ENCODE data around the gene OR6P1. TPM values are rescaled to one million over a fixed set of nuclear protein-coding genes. Genes with fewer than 3 reads are reported as not detected.

Gene OR6P1
- total RNA-seq, 1 experiment from 2014 or later = not detected

DNA sequence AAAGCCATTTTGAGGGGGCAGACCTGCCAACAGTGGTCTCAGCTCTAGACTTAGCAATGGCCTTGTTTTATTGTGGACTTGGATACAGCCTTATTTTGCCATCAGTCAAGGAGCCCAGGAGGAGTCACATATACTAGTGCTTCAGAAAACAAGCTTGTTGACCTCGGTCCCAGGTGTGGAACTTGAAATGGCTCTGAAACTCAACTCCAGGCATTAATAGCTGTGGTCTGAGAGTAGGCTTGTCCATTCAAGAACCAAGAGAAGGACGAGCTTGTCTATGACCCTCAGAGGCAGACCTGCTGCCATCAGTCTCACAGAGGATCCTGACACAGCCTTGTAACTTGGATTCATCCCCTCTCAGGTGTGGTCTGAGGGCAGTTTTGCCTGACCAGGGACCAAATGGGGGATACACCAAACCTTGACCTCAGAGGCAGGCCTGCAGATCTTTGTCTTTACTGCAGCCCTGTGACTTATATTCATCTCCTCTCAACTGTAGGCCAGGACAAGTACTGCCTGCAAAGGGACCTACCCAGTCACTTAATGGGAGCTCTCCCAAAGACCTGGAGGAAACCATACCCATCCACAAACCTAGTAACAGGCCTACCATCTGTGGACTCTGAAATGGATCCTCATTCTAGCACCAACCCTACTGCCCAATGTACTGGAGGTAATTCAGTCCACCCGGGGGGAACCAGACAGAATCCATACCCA lies 49.3 kb downstream of the OR6P1 start:
- CTCF ChIA-PET = no interaction called here
- H3K4me2 ChIP-seq = no peak overlapping the region
- H3K4me1 ChIP-seq (replicated peaks; ENCODE audit: insufficient read depth) = no peaks in the 10 kb centered on the region
- DNase-seq = no peak
- no peak overlapping the region for H3K4me3 ChIP-seq
- no peaks in the 10 kb centered on the region for H3K79me2 ChIP-seq (ENCODE audit: low read depth)
- H3K9me2 ChIP-seq (ENCODE audit: insufficient read depth) = no peaks in the 10 kb centered on the region
- H3K36me3 ChIP-seq (ENCODE audit: low read depth) = no peaks in the 10 kb centered on the region
- no peak overlapping the region for H3K27ac ChIP-seq
- no peaks in the 10 kb centered on the region for H4K20me1 ChIP-seq (ENCODE audit: insufficient read depth)
- H3K9me3 ChIP-seq (ENCODE audit: insufficient read depth, low read depth) = no peaks in the 10 kb centered on the region
- no peaks in the 10 kb centered on the region for H3F3A ChIP-seq (ENCODE audit: insufficient read depth, low read depth)
- no peak overlapping the region for H2AFZ ChIP-seq
- BruUV-seq (replicated peaks) = no TSS peak
- no peaks in the 10 kb centered on the region for H3K27me3 ChIP-seq (ENCODE audit: insufficient read depth, low read depth)
- intact Hi-C loops (cut with micrococcal nuclease; ENCODE audit: unreplicated experiment) = no loop called here
- POLR2A ChIA-PET (ENCODE audit: unreplicated experiment) = no interaction called here
- TF ChIP-seq EZH2 (IDR thresholded peaks at IDR 0.05; ENCODE audit: low read depth) = no peak
- TF ChIP-seq, protein P1, sequence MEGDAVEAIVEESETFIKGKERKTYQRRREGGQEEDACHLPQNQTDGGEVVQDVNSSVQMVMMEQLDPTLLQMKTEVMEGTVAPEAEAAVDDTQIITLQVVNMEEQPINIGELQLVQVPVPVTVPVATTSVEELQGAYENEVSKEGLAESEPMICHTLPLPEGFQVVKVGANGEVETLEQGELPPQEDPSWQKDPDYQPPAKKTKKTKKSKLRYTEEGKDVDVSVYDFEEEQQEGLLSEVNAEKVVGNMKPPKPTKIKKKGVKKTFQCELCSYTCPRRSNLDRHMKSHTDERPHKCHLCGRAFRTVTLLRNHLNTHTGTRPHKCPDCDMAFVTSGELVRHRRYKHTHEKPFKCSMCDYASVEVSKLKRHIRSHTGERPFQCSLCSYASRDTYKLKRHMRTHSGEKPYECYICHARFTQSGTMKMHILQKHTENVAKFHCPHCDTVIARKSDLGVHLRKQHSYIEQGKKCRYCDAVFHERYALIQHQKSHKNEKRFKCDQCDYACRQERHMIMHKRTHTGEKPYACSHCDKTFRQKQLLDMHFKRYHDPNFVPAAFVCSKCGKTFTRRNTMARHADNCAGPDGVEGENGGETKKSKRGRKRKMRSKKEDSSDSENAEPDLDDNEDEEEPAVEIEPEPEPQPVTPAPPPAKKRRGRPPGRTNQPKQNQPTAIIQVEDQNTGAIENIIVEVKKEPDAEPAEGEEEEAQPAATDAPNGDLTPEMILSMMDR (conservative IDR thresholded peaks at IDR 0.05) = no peak

DNA sequence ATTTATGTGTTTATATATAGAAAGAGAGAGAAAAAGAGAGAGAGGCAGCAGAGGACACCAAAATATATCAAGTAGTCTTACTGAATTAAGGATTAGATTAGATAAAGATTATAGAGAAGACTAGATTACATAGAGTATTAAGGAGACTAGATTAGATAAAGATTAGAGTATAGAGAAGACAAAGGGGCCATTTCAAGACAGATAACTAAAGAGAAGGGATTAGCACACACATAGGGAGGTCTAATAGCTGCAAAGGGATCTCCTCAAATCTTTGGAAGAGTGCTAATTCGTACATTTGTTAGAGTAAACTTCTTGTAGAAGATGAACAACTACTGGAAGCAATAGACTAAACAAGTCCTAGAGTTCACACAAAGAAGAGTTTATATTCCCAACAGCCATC lies 50.4 kb downstream of the OR6P1 start:
- no peaks in the 10 kb centered on the region for H3K9me3 ChIP-seq (ENCODE audit: insufficient read depth, low read depth)
- H4K20me1 ChIP-seq (ENCODE audit: insufficient read depth) = no peaks in the 10 kb centered on the region
- H3K9me2 ChIP-seq (ENCODE audit: insufficient read depth) = no peaks in the 10 kb centered on the region
- BruUV-seq (replicated peaks) = no TSS peak
- no peaks in the 10 kb centered on the region for H3K36me3 ChIP-seq (ENCODE audit: low read depth)
- CTCF ChIA-PET = no interaction called here
- no peaks in the 10 kb centered on the region for H3F3A ChIP-seq (ENCODE audit: insufficient read depth, low read depth)
- H3K27ac ChIP-seq = no peak overlapping the region
- H3K4me3 ChIP-seq = no peak overlapping the region
- H3K79me2 ChIP-seq (ENCODE audit: low read depth) = no peaks in the 10 kb centered on the region
- DNase-seq = no peak
- no peak overlapping the region for H3K4me2 ChIP-seq
- H3K4me1 ChIP-seq (replicated peaks; ENCODE audit: insufficient read depth) = no peaks in the 10 kb centered on the region
- H3K27me3 ChIP-seq (ENCODE audit: insufficient read depth, low read depth) = no peaks in the 10 kb centered on the region
- TF ChIP-seq, protein P1 (conservative IDR thresholded peaks at IDR 0.05) = no peak
- no peak for TF ChIP-seq EZH2 (IDR thresholded peaks at IDR 0.05; ENCODE audit: low read depth)
- intact Hi-C loops (cut with micrococcal nuclease; ENCODE audit: unreplicated experiment) = no loop called here
- no peak overlapping the region for H2AFZ ChIP-seq
- POLR2A ChIA-PET (ENCODE audit: unreplicated experiment) = no interaction called here

DNA sequence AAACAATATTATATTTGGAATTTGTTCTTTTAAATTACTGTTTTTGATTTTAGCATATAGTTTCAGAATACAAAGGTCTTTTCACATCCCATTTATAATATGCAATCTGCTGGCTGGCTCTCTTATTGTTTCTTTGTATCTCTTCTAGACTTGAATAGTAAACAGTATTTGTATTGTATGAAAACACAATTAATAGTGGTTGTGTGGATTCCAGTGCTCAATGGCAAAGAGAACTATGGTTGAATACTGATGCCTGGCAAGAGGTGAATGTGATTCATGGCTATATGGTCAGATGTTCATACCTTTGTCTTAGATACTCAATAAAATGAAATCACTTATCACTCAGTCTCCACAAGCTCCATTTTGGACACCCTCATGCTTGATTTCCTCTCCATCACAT lies 53.4 kb downstream of the OR6P1 start:
- no TSS peak for BruUV-seq (replicated peaks)
- no peak for DNase-seq
- intact Hi-C loops (cut with micrococcal nuclease; ENCODE audit: unreplicated experiment) = no loop called here
- Histone ChIP-seq H2AFZ (no peak overlapping the region), H4K20me1 (ENCODE audit: insufficient read depth) (no peaks in the 10 kb centered on the region), H3K27me3 (ENCODE audit: insufficient read depth, low read depth) (no peaks in the 10 kb centered on the region), H3K4me2 (no peak overlapping the region), H3K4me3 (no peak overlapping the region), H3K36me3 (ENCODE audit: low read depth) (no peaks in the 10 kb centered on the region), H3K9me3 (ENCODE audit: insufficient read depth, low read depth) (no peaks in the 10 kb centered on the region), H3K4me1 (replicated peaks; ENCODE audit: insufficient read depth) (no peaks in the 10 kb centered on the region), H3F3A (ENCODE audit: insufficient read depth, low read depth) (no peaks in the 10 kb centered on the region), H3K27ac (no peak overlapping the region), H3K79me2 (ENCODE audit: low read depth) (no peaks in the 10 kb centered on the region), H3K9me2 (ENCODE audit: insufficient read depth) (no peaks in the 10 kb centered on the region)
- no peak for TF ChIP-seq EZH2 (IDR thresholded peaks at IDR 0.05; ENCODE audit: low read depth)
- TF ChIP-seq, protein P1 (conservative IDR thresholded peaks at IDR 0.05) = no peak
- POLR2A ChIA-PET (ENCODE audit: unreplicated experiment) = no interaction called here
- CTCF ChIA-PET = no interaction called here

Other genes with a start within 250 kb of the OR6P1 start
- gene CD1B, start 239.0 kb downstream of the OR6P1 start, total RNA-seq (2021) = not detected in 2 replicates
- not detected in 2 replicates for gene CD1E, start 216.7 kb downstream of the OR6P1 start, total RNA-seq (2021)
- not detected in 2 replicates for gene OR10T2, start 171.1 kb downstream of the OR6P1 start, total RNA-seq (2021)
- gene OR10K2, start 144.3 kb downstream of the OR6P1 start, total RNA-seq (2021) = not detected in 2 replicates
- not detected in 2 replicates for gene OR10K1, start 108.7 kb downstream of the OR6P1 start, total RNA-seq (2021)
- gene OR10R2, start 98.4 kb downstream of the OR6P1 start, total RNA-seq (2021) = not detected in 2 replicates
- not detected in 2 replicates for gene OR6Y1, start 16.2 kb downstream of the OR6P1 start, total RNA-seq (2021)
- not detected in 2 replicates for gene OR10X1, start 9.3 kb upstream of the OR6P1 start, total RNA-seq (2021)
- gene OR10Z1, start 34.7 kb upstream of the OR6P1 start, total RNA-seq (2021) = not detected in 2 replicates
- gene SPTA1, start 116.1 kb upstream of the OR6P1 start, total RNA-seq (2021) = not detected in 2 replicates
- not detected in 2 replicates for gene OR6K2, start 130.1 kb upstream of the OR6P1 start, total RNA-seq (2021)
- not detected in 2 replicates for gene OR6K3, start 150.1 kb upstream of the OR6P1 start, total RNA-seq (2021)
- not detected in 2 replicates for gene OR6K6, start 184.1 kb upstream of the OR6P1 start, total RNA-seq (2021)
- not detected in 2 replicates for gene OR6N1, start 201.6 kb upstream of the OR6P1 start, total RNA-seq (2021)
- gene OR6N2, start 210.6 kb upstream of the OR6P1 start, total RNA-seq (2021) = not detected in 2 replicates